SK-N-SH (cell line): ENCODE results near the gene YIF1B. TPM values are rescaled to one million over a fixed set of nuclear protein-coding genes. Genes with fewer than 3 reads are reported as not detected.

Source experiments
- CTCF ChIA-PET: fragments of 300-600, 350-600 bp; formaldehyde crosslinking; extraction: SDS; loops from one replicate; lab custom pipeline; 2021; lab: Yijun Ruan, JAX
- POLR2A ChIA-PET: fragments of 350-600 bp; sonication (Branson Sonifier 250); formaldehyde crosslinking; extraction: SDS; loops from one replicate; lab custom pipeline; 2020; ENCODE audit warnings: antibody characterized with exemption, inconsistent platforms; lab: Yijun Ruan, JAX
- DNase-seq: peaks from one replicate; pipeline ENCODE4 v3.0.0; 2012
- H2AFZ ChIP-seq: fragments of 200-600 bp; sonication (generic); 2 replicates; pipeline ENCODE4 v1.8.1; 2016; ENCODE audit warnings: antibody characterized with exemption, mild to moderate bottlenecking, low read depth
- H3F3A ChIP-seq: fragments of 200-600 bp; sonication (generic); replicated peaks from 2 replicates; pipeline ENCODE3; 2016; ENCODE audit warnings: antibody characterized with exemption, mild to moderate bottlenecking; ENCODE audit not compliant: insufficient read depth
- H3K27ac ChIP-seq, 2 experiments: fragments of 200-500 bp in 1 of 2; fragments of 200-600 bp in 1 of 2; sonication (Bioruptor generic) in 1 of 2; sonication (generic), shearing (Covaris generic) in 1 of 2; 2 replicates each; pipeline versions ENCODE4 v1.5.1 to v1.6.1; 2014 to 2016; ENCODE audit warnings: low read depth in 2 of 2, inconsistent platforms in 1 of 2, low read length in 1 of 2, mild to moderate bottlenecking in 1 of 2, mixed read lengths in 1 of 2
- H3K27me3 ChIP-seq: fragments of 200-600 bp; sonication (generic), shearing (Covaris generic); 2 replicates; pipeline ENCODE4 v1.6.1; 2016; ENCODE audit warnings: mixed run types; ENCODE audit not compliant: insufficient read depth
- H3K36me3 ChIP-seq, 2 experiments: fragments of 200-500 bp in 1 of 2; fragments of 200-600 bp in 1 of 2; sonication (Bioruptor generic) in 1 of 2; sonication (generic) in 1 of 2; replicated peaks in 1 of 2; 2 replicates each; pipeline versions ENCODE3 to v1.5.1; 2014 to 2016; ENCODE audit warnings: low read length in 1 of 2, mild to moderate bottlenecking in 1 of 2; ENCODE audit not compliant: insufficient read depth in 2 of 2, control insufficient read depth in 1 of 2
- H3K4me1 ChIP-seq, 2 experiments: fragments of 200-500 bp in 1 of 2; fragments of 200-600 bp in 1 of 2; sonication (Bioruptor generic) in 1 of 2; sonication (generic), shearing (Covaris generic) in 1 of 2; 2 replicates each; pipeline versions ENCODE4 v1.5.1 to v1.6.1; 2014 to 2016; ENCODE audit warnings: low read depth in 1 of 2, low read length in 1 of 2, mixed run types in 1 of 2; ENCODE audit not compliant: insufficient read depth in 2 of 2, control insufficient read depth in 1 of 2
- H3K4me2 ChIP-seq: fragments of 200-600 bp; sonication (generic), shearing (Covaris generic); 2 replicates; pipeline ENCODE4 v1.6.1; 2017; ENCODE audit warnings: mixed run types
- H3K4me3 ChIP-seq, 2 experiments: fragments of 200-500 bp in 1 of 2; fragments of 200-600 bp in 1 of 2; sonication (Bioruptor generic) in 1 of 2; sonication (generic), shearing (Covaris generic) in 1 of 2; 2 replicates each; pipeline versions ENCODE4 v1.5.1 to v1.8.1; 2014 to 2016; ENCODE audit warnings: low read depth in 2 of 2, inconsistent platforms in 1 of 2, low read length in 1 of 2, mild to moderate bottlenecking in 1 of 2, mixed read lengths in 1 of 2, moderate library complexity in 1 of 2
- H3K79me2 ChIP-seq: fragments of 200-600 bp; sonication (generic); 2 replicates; pipeline ENCODE4 v1.8.1; 2017; ENCODE audit warnings: mild to moderate bottlenecking; ENCODE audit not compliant: insufficient read depth
- H3K9ac ChIP-seq: fragments of 200-600 bp; sonication (generic); 2 replicates; pipeline ENCODE4 v1.6.1; 2017; ENCODE audit warnings: mixed run types
- H3K9me2 ChIP-seq: fragments of 200-600 bp; sonication (generic); 2 replicates; pipeline ENCODE4 v1.6.1; 2017; ENCODE audit warnings: mixed run types
- H3K9me3 ChIP-seq: fragments of 200-600 bp; sonication (generic); 2 replicates; pipeline ENCODE4 v1.6.1; 2017; ENCODE audit warnings: mixed run types, mild to moderate bottlenecking, moderate library complexity
- H4K20me1 ChIP-seq: fragments of 200-600 bp; sonication (generic); 2 replicates; pipeline ENCODE4 v1.6.1; 2017; ENCODE audit warnings: mild to moderate bottlenecking, mixed run types; ENCODE audit not compliant: insufficient read depth
- CHD2 ChIP-seq: fragments of 150-350 bp; IDR thresholded peaks from 2 replicates; pipeline ENCODE4 v1.6.1; 2018; ENCODE audit warnings: low read length; ENCODE audit not compliant: partially characterized antibody
- ELF1 ChIP-seq: IDR thresholded peaks from 2 replicates; pipeline ENCODE4 v1.4.0; 2012
- EP300 ChIP-seq, 2 experiments: IDR thresholded peaks; 2 replicates each; pipeline versions ENCODE4 v1.4.0 to v1.6.1; 2012; ENCODE audit warnings: borderline replicate concordance in 1 of 2, low read depth in 1 of 2, low read length in 1 of 2
- EZH2phosphoT487 ChIP-seq: fragments of 200-600 bp; sonication (generic); IDR thresholded peaks from 2 replicates; pipeline ENCODE4 v1.6.1; 2017; ENCODE audit warnings: low read depth, mixed run types, mild to moderate bottlenecking, antibody characterized with exemption, moderate library complexity, borderline replicate concordance
- FOSL2 ChIP-seq: IDR thresholded peaks from 2 replicates; pipeline ENCODE4 v1.4.0; 2012; ENCODE audit warnings: low read depth, mild to moderate bottlenecking, moderate library complexity, borderline replicate concordance
- FOXM1 ChIP-seq: IDR thresholded peaks from 2 replicates; pipeline ENCODE4 v1.4.0; 2012; ENCODE audit warnings: low read depth, mild to moderate bottlenecking
- GABPA ChIP-seq: IDR thresholded peaks from 2 replicates; pipeline ENCODE4 v1.4.0; 2012; ENCODE audit warnings: low read depth, mild to moderate bottlenecking
- JUND ChIP-seq: IDR thresholded peaks from 2 replicates; pipeline ENCODE4 v1.4.0; 2012
- RFX5 ChIP-seq: IDR thresholded peaks from 2 replicates; pipeline ENCODE4 v1.6.1; 2012; ENCODE audit warnings: mild to moderate bottlenecking, improper control_type of control experiment, low read length
- RXRA ChIP-seq: IDR thresholded peaks from 2 replicates; pipeline ENCODE4 v1.4.0; 2012; ENCODE audit warnings: low read depth, mild to moderate bottlenecking, borderline replicate concordance
- TAF1 ChIP-seq: IDR thresholded peaks from 2 replicates; pipeline ENCODE4 v1.6.1; 2012; ENCODE audit warnings: low read depth, mild to moderate bottlenecking, low read length, moderate library complexity, borderline replicate concordance
- TCF12 ChIP-seq: IDR thresholded peaks from 2 replicates; pipeline ENCODE4 v1.4.0; 2012
- TEAD4 ChIP-seq: IDR thresholded peaks from 2 replicates; pipeline ENCODE4 v1.4.0; 2012; ENCODE audit warnings: mild to moderate bottlenecking, borderline replicate concordance; ENCODE audit not compliant: insufficient read depth
- YY1 ChIP-seq: IDR thresholded peaks from 2 replicates; pipeline ENCODE4 v1.4.0; 2012; ENCODE audit warnings: low read depth, mild to moderate bottlenecking
- WGBS: methylation state at CpG from one replicate; pipeline ENCODE4 v1.1.6; 2017; ENCODE audit warnings: low lambda C conversion rate; 5-methylcytosine and 5-hydroxymethylcytosine counted together
- polyA plus RNA-seq, 3 experiments: library from polyadenylated mRNA; depleted of rRNA; stranded (reverse); fragments of >200 nt; gene quantifications; 2 replicates each; pipeline ENCODE4 v1.2.3, GENCODE V29; 2012
- TF ChIP-seq, protein P1 (sequence below): fragments of 200-600 bp; sonication (generic); IDR thresholded peaks from 2 replicates; pipeline ENCODE4 v1.6.1; 2017; ENCODE audit warnings: antibody characterized with exemption, mild to moderate bottlenecking, moderate library complexity
- TF ChIP-seq, protein P2 (sequence below): IDR thresholded peaks from 2 replicates; pipeline ENCODE4 v1.4.0; 2012; ENCODE audit warnings: low read depth, borderline replicate concordance
- TF ChIP-seq, protein P3 (sequence below): IDR thresholded peaks from 2 replicates; pipeline ENCODE4 v1.4.0; 2012; ENCODE audit warnings: low read depth, borderline replicate concordance
- TF ChIP-seq, protein P4 (sequence below): IDR thresholded peaks from 2 replicates; pipeline ENCODE4 v1.4.0; 2012; ENCODE audit warnings: low read depth

YIF1B gene
- polyA plus RNA-seq, 1 of the 3 experiments (the other 2 are of a cell fraction) = 121 TPM

DNA sequence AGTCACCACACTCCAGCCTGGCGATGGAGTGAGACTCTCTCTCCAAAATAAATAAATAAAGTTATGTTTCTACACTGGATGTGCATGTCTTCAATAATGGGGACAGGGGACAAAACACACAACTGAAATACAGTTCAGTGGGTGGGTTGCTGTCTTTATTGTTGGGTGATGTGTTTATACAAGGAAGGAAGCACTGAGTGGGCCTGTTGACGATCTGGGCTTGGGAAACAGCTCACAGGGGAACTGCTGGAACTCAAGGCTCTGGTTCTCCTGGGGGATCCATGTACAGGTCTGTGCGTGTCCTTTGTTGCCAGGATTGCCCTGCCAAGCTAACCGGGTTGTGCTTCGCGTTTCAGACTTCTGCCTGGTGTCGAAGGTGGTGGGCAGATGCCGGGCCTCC lies 32.5 kb downstream of the YIF1B start:
- no peaks in the 10 kb centered on the region for H4K20me1 ChIP-seq
- H3K9me2 ChIP-seq = no peaks in the 10 kb centered on the region
- ChIA-PET CTCF (interaction anchor here (1.1 to 1.2 kb wide), 2 partner anchors 49 to 53 kb away, joined by 3 read pairs; partner anchors contain the start of gene CATSPERG), POLR2A (no interaction called here)
- no peak overlapping the region for H3K4me2 ChIP-seq
- no peak overlapping the region for H3K27ac ChIP-seq
- no peaks in the 10 kb centered on the region for H3K36me3 ChIP-seq
- H3K9ac ChIP-seq = no peak overlapping the region
- peaks cover under 1 to 12% of the 10 kb centered on the region in 2 experiments; a peak in 3 of 4 replicates for H3K4me1 ChIP-seq
- no peak for DNase-seq
- no peak overlapping the region for H3K4me3 ChIP-seq
- H3K27me3 ChIP-seq = no peaks in the 10 kb centered on the region
- H3F3A ChIP-seq = peaks cover under 1% of the 10 kb centered on the region
- 85% methylated on average over 4 of the region's 8 CpGs for WGBS
- no peak overlapping the region for H2AFZ ChIP-seq
- TF ChIP-seq EZH2phosphoT487 (no peak), JUND (no peak), ELF1 (no peak), CHD2 (no peak), FOSL2 (no peak), TAF1 (no peak), YY1 (no peak)
- TF ChIP-seq, protein P1, sequence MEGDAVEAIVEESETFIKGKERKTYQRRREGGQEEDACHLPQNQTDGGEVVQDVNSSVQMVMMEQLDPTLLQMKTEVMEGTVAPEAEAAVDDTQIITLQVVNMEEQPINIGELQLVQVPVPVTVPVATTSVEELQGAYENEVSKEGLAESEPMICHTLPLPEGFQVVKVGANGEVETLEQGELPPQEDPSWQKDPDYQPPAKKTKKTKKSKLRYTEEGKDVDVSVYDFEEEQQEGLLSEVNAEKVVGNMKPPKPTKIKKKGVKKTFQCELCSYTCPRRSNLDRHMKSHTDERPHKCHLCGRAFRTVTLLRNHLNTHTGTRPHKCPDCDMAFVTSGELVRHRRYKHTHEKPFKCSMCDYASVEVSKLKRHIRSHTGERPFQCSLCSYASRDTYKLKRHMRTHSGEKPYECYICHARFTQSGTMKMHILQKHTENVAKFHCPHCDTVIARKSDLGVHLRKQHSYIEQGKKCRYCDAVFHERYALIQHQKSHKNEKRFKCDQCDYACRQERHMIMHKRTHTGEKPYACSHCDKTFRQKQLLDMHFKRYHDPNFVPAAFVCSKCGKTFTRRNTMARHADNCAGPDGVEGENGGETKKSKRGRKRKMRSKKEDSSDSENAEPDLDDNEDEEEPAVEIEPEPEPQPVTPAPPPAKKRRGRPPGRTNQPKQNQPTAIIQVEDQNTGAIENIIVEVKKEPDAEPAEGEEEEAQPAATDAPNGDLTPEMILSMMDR = no peak
- H3K79me2 ChIP-seq = no peaks in the 10 kb centered on the region
- no peaks in the 10 kb centered on the region for H3K9me3 ChIP-seq

DNA sequence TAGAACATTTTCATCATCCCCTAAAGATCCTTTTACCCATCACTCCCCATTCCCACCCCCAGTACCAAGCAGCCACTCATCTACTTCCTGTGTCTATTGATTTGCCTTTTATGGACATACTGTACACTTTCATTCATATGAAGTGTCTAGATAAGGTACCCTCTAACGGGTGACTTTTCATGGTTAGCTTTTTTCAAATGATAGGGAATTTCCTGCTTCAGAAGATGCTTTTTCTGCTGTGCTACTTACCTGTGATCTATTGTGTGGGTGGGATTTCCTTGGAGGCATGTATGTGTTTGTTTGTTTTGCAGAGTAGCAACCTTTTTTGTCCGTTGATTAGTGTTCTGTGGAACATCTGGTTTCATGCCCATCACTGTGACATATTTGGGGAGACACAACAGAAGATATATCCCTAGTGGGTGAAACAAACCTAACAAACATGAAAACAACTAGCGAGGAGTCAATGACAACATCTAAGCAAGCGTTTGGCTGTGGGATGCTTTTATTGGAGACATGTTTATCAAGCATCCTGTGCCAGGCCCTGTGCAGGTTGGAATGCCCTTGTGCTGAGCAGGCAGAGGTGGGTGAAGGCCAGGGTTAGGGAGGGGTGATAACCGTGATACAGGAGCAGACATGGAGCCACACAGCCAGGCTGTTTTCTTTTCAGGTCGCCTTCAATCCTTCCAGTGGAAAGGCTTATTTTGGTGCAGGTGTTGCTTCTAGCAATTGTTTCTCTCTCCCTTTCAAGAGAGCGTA lies 33.8 kb downstream of the YIF1B start:
- no peak for DNase-seq
- no peak for TF ChIP-seq GABPA
- TF ChIP-seq, protein P2, sequence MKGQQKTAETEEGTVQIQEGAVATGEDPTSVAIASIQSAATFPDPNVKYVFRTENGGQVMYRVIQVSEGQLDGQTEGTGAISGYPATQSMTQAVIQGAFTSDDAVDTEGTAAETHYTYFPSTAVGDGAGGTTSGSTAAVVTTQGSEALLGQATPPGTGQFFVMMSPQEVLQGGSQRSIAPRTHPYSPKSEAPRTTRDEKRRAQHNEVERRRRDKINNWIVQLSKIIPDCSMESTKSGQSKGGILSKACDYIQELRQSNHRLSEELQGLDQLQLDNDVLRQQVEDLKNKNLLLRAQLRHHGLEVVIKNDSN = no peak
- no peak for TF ChIP-seq FOXM1
- TF ChIP-seq, protein P3, sequence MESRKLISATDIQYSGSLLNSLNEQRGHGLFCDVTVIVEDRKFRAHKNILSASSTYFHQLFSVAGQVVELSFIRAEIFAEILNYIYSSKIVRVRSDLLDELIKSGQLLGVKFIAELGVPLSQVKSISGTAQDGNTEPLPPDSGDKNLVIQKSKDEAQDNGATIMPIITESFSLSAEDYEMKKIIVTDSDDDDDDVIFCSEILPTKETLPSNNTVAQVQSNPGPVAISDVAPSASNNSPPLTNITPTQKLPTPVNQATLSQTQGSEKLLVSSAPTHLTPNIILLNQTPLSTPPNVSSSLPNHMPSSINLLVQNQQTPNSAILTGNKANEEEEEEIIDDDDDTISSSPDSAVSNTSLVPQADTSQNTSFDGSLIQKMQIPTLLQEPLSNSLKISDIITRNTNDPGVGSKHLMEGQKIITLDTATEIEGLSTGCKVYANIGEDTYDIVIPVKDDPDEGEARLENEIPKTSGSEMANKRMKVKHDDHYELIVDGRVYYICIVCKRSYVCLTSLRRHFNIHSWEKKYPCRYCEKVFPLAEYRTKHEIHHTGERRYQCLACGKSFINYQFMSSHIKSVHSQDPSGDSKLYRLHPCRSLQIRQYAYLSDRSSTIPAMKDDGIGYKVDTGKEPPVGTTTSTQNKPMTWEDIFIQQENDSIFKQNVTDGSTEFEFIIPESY = no peak
- no peak for TF ChIP-seq RFX5
- no peak for TF ChIP-seq YY1
- TF ChIP-seq, protein P4, sequence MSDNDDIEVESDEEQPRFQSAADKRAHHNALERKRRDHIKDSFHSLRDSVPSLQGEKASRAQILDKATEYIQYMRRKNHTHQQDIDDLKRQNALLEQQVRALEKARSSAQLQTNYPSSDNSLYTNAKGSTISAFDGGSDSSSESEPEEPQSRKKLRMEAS = no peak
- no peak for TF ChIP-seq CHD2
- no peak for TF ChIP-seq TAF1
- TF ChIP-seq TCF12 = no peak
- no peak for TF ChIP-seq TEAD4
- no peak for TF ChIP-seq EP300 (IDR thresholded peaks at IDR 0.05; ENCODE audit: borderline replicate concordance in 1 of 2, low read depth in 1 of 2, low read length in 1 of 2)
- no peak for TF ChIP-seq RXRA
- POLR2A ChIA-PET = no interaction called here
- no peak overlapping the region for H3K4me3 ChIP-seq
- no peak overlapping the region for H2AFZ ChIP-seq
- 87% methylated on average over 7 of the region's 7 CpGs for WGBS
- no peak overlapping the region for H3K4me2 ChIP-seq
- CTCF ChIA-PET = interaction anchor here (1.1 to 1.3 kb wide), 3 partner anchors 38 to 54 kb away, joined by 3 to 6 read pairs (median 3); partner anchors contain the start of gene CATSPERG
- H3K4me1 ChIP-seq = peaks cover 8 to 9% of the 10 kb centered on the region in 2 experiments; a peak in 3 of 4 replicates
- no peak overlapping the region for H3K27ac ChIP-seq
- peaks cover 8% of the 10 kb centered on the region for H3F3A ChIP-seq
- no peaks in the 10 kb centered on the region for H3K36me3 ChIP-seq
- H3K9me3 ChIP-seq = no peaks in the 10 kb centered on the region
- no peaks in the 10 kb centered on the region for H3K27me3 ChIP-seq
- H3K9me2 ChIP-seq = no peaks in the 10 kb centered on the region
- H3K79me2 ChIP-seq = no peaks in the 10 kb centered on the region
- no peaks in the 10 kb centered on the region for H4K20me1 ChIP-seq
- no peak overlapping the region for H3K9ac ChIP-seq
